ENCODE measurements around the gene HLTF.

Gene HLTF

GRCh38 chr3:149038322-149038721 lies 48.0 kb downstream of the HLTF start:
- TF ChIP-seq Cebpa-rat (IDR thresholded peaks at IDR 0.05): no peak
- peaks cover 31 to 99% (median 82%) of the 10 kb centered on the region in 11 experiments for H3K36me3 ChIP-seq

DNA sequence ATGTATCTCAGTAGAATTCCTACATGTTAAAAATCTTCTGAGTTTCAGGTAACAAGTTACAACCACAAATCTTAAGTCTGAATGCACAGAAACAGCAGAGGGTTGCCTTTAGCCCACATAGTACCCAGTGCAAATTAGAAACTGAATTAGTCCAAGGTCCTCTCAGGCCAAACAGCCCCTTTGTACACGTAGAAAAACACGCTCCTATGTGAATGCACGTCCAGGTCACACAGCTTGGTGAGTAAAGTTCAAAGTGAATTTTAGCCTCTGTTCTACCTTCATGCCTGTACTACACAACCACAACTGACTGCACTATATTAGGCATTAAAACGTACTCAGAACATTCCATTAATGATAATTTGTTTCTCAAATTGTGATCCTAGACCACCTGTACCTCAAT lies 48.6 kb downstream of the HLTF start:
- Histone ChIP-seq H3K4me3 (no peak overlapping the region), H3K27me3 (no peaks in the 10 kb centered on the region), H3K4me2 (no peak overlapping the region), H3K4me1 (peaks cover 0 to 4% (median under 1%) of the 10 kb centered on the region in 10 experiments; a peak in 8 of 20 replicates), H4K20me1 (no peaks in the 10 kb centered on the region), H3K9ac (no peak overlapping the region), H3K27ac (no peak overlapping the region), H3K9me3 (replicated peaks in 1 of 11) (no peaks in the 10 kb centered on the region), H3K36me3 (peaks cover 33 to 96% (median 81%) of the 10 kb centered on the region in 11 experiments)
- TF ChIP-seq Cebpa-rat (IDR thresholded peaks at IDR 0.05): no peak

More at GRCh38 chr3:149038322-149038721, 48.0 kb downstream of the HLTF start:
- Histone ChIP-seq H3K9ac (no peak overlapping the region), H3K9me3 (replicated peaks in 1 of 11) (no peaks in the 10 kb centered on the region), H4K20me1 (no peaks in the 10 kb centered on the region), H3K27ac (no peak overlapping the region), H3K27me3 (no peaks in the 10 kb centered on the region), H3K4me1 (peaks cover 0 to 11% (median 3%) of the 10 kb centered on the region in 10 experiments; a peak in 8 of 20 replicates), H3K4me2 (no peak overlapping the region), H3K4me3 (no peak overlapping the region)

GRCh38 chr3:149031096-149031495 lies 55.2 kb downstream of the HLTF start:
- Histone ChIP-seq H3K27ac (no peak overlapping the region), H3K27me3 (no peaks in the 10 kb centered on the region), H3K36me3 (peaks cover 56 to 97% (median 82%) of the 10 kb centered on the region in 11 experiments), H3K4me1 (no peaks in the 10 kb centered on the region), H4K20me1 (no peaks in the 10 kb centered on the region), H3K4me2 (no peak overlapping the region), H3K9me3 (replicated peaks in 1 of 11) (no peaks in the 10 kb centered on the region), H3K4me3 (no peak overlapping the region), H3K9ac (no peak overlapping the region)
- no peak for TF ChIP-seq Cebpa-rat (IDR thresholded peaks at IDR 0.05)

DNA sequence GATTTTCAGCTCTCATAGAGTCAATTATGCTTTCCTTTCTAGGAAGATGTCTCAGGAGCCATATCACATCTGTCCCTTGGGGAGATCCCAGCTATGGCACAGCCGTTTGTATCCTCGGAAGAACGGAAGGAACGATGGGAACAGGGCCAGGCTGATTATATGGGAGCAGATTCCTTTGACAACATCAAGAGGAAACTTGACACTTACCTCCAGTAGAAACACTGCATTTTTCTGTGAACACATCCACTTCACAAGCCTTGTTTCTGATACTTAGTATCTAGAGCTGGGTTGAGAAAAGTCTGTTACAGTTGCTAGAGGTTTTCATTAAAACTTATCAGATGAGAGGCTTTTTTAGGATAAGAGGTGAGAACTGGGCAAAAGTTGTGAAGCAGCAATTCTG lies 59.6 kb downstream of the HLTF start:
- H3K9me3 ChIP-seq (replicated peaks in 1 of 11): peaks cover 21 to 28% (median 24%) of the 10 kb centered on the region in 11 experiments
- H3K27ac ChIP-seq: no peak overlapping the region
- no peak overlapping the region for H3K4me2 ChIP-seq
- H3K9ac ChIP-seq: no peak overlapping the region
- no peak overlapping the region for H3K4me3 ChIP-seq
- peaks cover 83 to 100% (median 95%) of the 10 kb centered on the region in 11 experiments for H3K36me3 ChIP-seq
- no peaks in the 10 kb centered on the region for H4K20me1 ChIP-seq
- H3K4me1 ChIP-seq: no peaks in the 10 kb centered on the region
- no peak for TF ChIP-seq Cebpa-rat (IDR thresholded peaks at IDR 0.05)
- no peaks in the 10 kb centered on the region for H3K27me3 ChIP-seq

- Histone ChIP-seq H3K9ac (no peak overlapping the region), H3K4me1 (no peaks in the 10 kb centered on the region), H3K9me3 (replicated peaks in 1 of 11) (peaks cover 21 to 28% (median 24%) of the 10 kb centered on the region in 11 experiments), H3K27me3 (no peaks in the 10 kb centered on the region), H3K4me2 (no peak overlapping the region), H4K20me1 (peaks cover 0 to 20% (median 5%) of the 10 kb centered on the region in 11 experiments; a peak in 8 of 22 replicates), H3K27ac (no peak overlapping the region), H3K36me3 (peaks cover 90 to 100% (median 97%) of the 10 kb centered on the region in 11 experiments), H3K4me3 (no peak overlapping the region)
- TF ChIP-seq Cebpa-rat (IDR thresholded peaks at IDR 0.05): no peak
These were observed 62.4 kb downstream of the HLTF start for GRCh38 chr3:149023951-149024350.

GRCh38 chr3:149021830-149022229 lies 64.5 kb downstream of the HLTF start:
- H3K27me3 ChIP-seq: no peaks in the 10 kb centered on the region
- H3K9me3 ChIP-seq (replicated peaks in 1 of 11): peaks cover 21 to 28% (median 24%) of the 10 kb centered on the region in 11 experiments
- H3K27ac ChIP-seq: no peak overlapping the region
- peaks cover 0 to 30% (median 10%) of the 10 kb centered on the region in 11 experiments; a peak in 10 of 22 replicates for H4K20me1 ChIP-seq
- no peak overlapping the region for H3K4me3 ChIP-seq
- H3K36me3 ChIP-seq: peaks cover 76 to 100% (median 92%) of the 10 kb centered on the region in 11 experiments
- no peaks in the 10 kb centered on the region for H3K4me1 ChIP-seq
- no peak for TF ChIP-seq Cebpa-rat (IDR thresholded peaks at IDR 0.05)
- H3K9ac ChIP-seq: no peak overlapping the region
- H3K4me2 ChIP-seq: no peak overlapping the region

- no peak overlapping the region for H3K9ac ChIP-seq
- H3K36me3 ChIP-seq: peaks cover 74 to 100% (median 90%) of the 10 kb centered on the region in 11 experiments
- no peak overlapping the region for H3K4me3 ChIP-seq
- peaks cover 5 to 38% (median 10%) of the 10 kb centered on the region in 11 experiments; a peak in 12 of 22 replicates for H4K20me1 ChIP-seq
- H3K27me3 ChIP-seq: no peaks in the 10 kb centered on the region
- peaks cover 20 to 28% (median 24%) of the 10 kb centered on the region in 11 experiments for H3K9me3 ChIP-seq (replicated peaks in 1 of 11)
- no peak overlapping the region for H3K4me2 ChIP-seq
- no peaks in the 10 kb centered on the region for H3K4me1 ChIP-seq
- no peak for TF ChIP-seq Cebpa-rat (IDR thresholded peaks at IDR 0.05)
- no peak overlapping the region for H3K27ac ChIP-seq
These were observed 65.5 kb downstream of the HLTF start for GRCh38 chr3:149020839-149021252.

DNA sequence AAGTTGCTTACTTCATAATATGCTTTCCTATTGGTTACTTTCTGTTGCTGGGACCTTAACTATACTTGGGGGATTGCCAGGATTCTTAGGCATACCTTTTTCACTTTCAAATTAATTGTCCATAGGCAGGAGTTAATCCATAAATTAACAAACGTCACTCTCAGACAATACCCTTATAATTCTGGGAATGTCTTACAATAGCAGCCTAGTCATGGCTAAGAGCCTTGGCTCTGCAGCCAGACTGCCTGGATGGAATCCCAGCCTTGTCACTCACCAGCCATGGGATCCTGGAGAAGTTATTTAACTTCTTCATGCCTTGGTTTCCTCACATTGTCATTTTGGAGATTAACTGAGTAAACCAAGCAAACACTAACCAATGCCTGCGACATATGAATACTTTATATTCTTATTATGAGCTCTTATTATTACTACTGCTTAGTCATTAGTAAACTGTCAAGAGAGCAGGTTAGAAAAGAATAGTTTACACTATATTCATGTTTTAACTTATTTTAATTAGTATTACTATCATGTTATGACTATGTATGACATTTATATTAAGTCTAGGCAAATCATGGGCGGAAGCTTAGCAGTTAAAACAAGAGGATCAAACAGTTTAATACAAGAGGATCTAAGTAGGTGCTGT lies 66.0 kb downstream of the HLTF start:
- H3K27ac ChIP-seq: no peak overlapping the region
- H3K36me3 ChIP-seq: peaks cover 73 to 100% (median 90%) of the 10 kb centered on the region in 11 experiments
- H3K4me1 ChIP-seq: no peaks in the 10 kb centered on the region
- H3K4me2 ChIP-seq: no peak overlapping the region
- no peak for TF ChIP-seq Cebpa-rat (IDR thresholded peaks at IDR 0.05)
- no peaks in the 10 kb centered on the region for H3K27me3 ChIP-seq
- peaks cover 15 to 24% (median 19%) of the 10 kb centered on the region in 11 experiments for H3K9me3 ChIP-seq (replicated peaks in 1 of 11)
- H3K9ac ChIP-seq: no peak overlapping the region
- peaks cover 5 to 44% (median 13%) of the 10 kb centered on the region in 11 experiments; a peak in 12 of 22 replicates for H4K20me1 ChIP-seq
- H3K4me3 ChIP-seq: no peak overlapping the region

DNA sequence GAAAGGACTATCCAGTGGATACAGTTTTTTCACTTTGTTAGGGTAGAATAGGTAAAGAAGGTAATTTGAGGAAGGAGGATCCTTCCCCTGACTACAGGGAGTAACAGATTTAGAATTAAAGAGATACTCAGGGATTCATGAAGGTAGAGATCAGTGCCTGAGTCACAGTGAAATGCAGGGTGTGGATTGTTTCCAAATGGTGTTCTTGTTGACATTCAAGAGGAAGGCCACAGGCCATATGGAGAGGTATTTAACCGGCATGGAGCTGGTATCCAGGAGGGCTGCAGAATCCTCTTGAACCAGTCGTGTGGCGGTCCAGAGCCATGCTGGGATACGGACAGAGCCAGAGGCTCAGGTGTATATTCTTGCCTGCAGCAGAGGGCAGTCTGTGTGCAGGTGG lies 66.8 kb downstream of the HLTF start:
- no peak for TF ChIP-seq Cebpa-rat (IDR thresholded peaks at IDR 0.05)
- Histone ChIP-seq H3K27ac (no peak overlapping the region), H4K20me1 (peaks cover 5 to 44% (median 14%) of the 10 kb centered on the region in 11 experiments; a peak in 12 of 22 replicates), H3K4me1 (no peaks in the 10 kb centered on the region), H3K36me3 (peaks cover 66 to 100% (median 87%) of the 10 kb centered on the region in 11 experiments), H3K27me3 (no peaks in the 10 kb centered on the region), H3K9ac (no peak overlapping the region), H3K4me2 (no peak overlapping the region), H3K4me3 (no peak overlapping the region), H3K9me3 (replicated peaks in 1 of 11) (peaks cover 8 to 17% (median 12%) of the 10 kb centered on the region in 11 experiments)
